ENCODE data around the gene GPHB5.
"Not testable (repeated sequence)": the region's sequence is repeated elsewhere in the genome, so short reads cannot be mapped to it uniquely, and the experiment has no call there.

GPHB5 gene

GRCh38 chr14:63292805-63293204, 25.9 kb downstream of the GPHB5 start:
- no peak for DNase-seq

- DNase-seq, result no peak
Observed at GRCh38 chr14:63290741-63291430, 27.8 kb downstream of the GPHB5 start.

- no peak for DNase-seq
Observed at GRCh38 chr14:63288853-63289252, 29.9 kb downstream of the GPHB5 start.

- DNase-seq, result no peak
Observed at GRCh38 chr14:63287666-63288483, 30.9 kb downstream of the GPHB5 start.

- no peak for DNase-seq
Observed at GRCh38 chr14:63286071-63286470, 32.7 kb downstream of the GPHB5 start.

GRCh38 chr14:63283884-63284248, 34.9 kb downstream of the GPHB5 start:
- DNase-seq, result no peak

GRCh38 chr14:63282997-63283883, 35.5 kb downstream of the GPHB5 start:
- no peak for DNase-seq

- not testable (repeated sequence) for DNase-seq
Observed at GRCh38 chr14:63279933-63280332, 38.8 kb downstream of the GPHB5 start.

- no peak for DNase-seq
Observed at GRCh38 chr14:63277591-63278183, 41.0 kb downstream of the GPHB5 start.

GRCh38 chr14:63276492-63277342, 42.0 kb downstream of the GPHB5 start:
- DNase-seq, result no peak

- no peak for DNase-seq
Observed at GRCh38 chr14:63276016-63276415, 42.7 kb downstream of the GPHB5 start.

GRCh38 chr14:63275611-63276010, 43.1 kb downstream of the GPHB5 start:
- no peak for DNase-seq

GRCh38 chr14:63273717-63274655, 44.7 kb downstream of the GPHB5 start:
- DNase-seq, result no peak

GRCh38 chr14:63273129-63273528, 45.6 kb downstream of the GPHB5 start:
- DNase-seq, result no peak

- no peak for DNase-seq
Observed at GRCh38 chr14:63269561-63270225, 49.0 kb downstream of the GPHB5 start.

GRCh38 chr14:63268771-63269170, 50.0 kb downstream of the GPHB5 start:
- no peak for DNase-seq

GRCh38 chr14:63267171-63267570, 51.6 kb downstream of the GPHB5 start:
- DNase-seq, result no peak

- no peak for DNase-seq
Observed at GRCh38 chr14:63266106-63266505, 52.6 kb downstream of the GPHB5 start.

Measured in activated T-cell treated with anti-CD3 and anti-CD28 coated beads, Interleukin-2, amount 50 U/mL, for 1 hour (primary cell).